GM13976 (cell line): ENCODE results near the gene PLEKHA1.

Experiments
- DNase-seq: peaks from one replicate; pipeline ENCODE4 v3.0.0; 2012; ENCODE audit warnings: low spot score
- in situ Hi-C: fragments of 300-500 bp; cut with MboI; formaldehyde crosslinking; loops from one replicate; pipeline ENCODE4 v1.12.0; 2022; ENCODE audit warnings: low sequenced_read_pairs, mixed read lengths, inconsistent platforms; ENCODE audit not compliant: unreplicated experiment
- TF ChIP-seq, protein P1 (sequence below): IDR thresholded peaks from 2 replicates; pipeline ENCODE4 v1.5.1; 2012; ENCODE audit warnings: borderline replicate concordance, mild to moderate bottlenecking; ENCODE audit not compliant: insufficient read depth; ENCODE audit errors: extremely low read depth, missing control alignments, control extremely low read depth

PLEKHA1 gene

DNA sequence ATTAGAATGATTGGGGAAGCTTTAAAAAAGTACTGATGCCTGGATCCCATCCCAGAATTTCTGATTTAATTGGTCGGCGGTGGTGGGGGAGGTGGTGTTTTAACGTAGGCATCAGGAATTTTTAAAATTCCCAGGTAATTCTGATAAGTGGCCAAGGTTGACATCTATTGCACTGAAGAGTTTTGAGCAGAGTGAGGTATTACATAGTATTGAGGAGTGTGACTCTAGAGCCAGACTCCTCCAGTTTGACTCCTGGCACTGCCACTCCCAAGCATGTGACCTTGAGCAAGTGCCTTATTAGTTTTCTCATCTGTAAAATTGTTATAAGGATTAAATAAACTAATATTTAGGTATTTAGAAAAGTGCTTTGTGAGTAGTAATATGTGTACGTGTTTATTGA lies 6.2 kb downstream of the PLEKHA1 start:
- TF ChIP-seq, protein P1, sequence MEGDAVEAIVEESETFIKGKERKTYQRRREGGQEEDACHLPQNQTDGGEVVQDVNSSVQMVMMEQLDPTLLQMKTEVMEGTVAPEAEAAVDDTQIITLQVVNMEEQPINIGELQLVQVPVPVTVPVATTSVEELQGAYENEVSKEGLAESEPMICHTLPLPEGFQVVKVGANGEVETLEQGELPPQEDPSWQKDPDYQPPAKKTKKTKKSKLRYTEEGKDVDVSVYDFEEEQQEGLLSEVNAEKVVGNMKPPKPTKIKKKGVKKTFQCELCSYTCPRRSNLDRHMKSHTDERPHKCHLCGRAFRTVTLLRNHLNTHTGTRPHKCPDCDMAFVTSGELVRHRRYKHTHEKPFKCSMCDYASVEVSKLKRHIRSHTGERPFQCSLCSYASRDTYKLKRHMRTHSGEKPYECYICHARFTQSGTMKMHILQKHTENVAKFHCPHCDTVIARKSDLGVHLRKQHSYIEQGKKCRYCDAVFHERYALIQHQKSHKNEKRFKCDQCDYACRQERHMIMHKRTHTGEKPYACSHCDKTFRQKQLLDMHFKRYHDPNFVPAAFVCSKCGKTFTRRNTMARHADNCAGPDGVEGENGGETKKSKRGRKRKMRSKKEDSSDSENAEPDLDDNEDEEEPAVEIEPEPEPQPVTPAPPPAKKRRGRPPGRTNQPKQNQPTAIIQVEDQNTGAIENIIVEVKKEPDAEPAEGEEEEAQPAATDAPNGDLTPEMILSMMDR = no peak
- no peak for DNase-seq
- in situ Hi-C loops = no loop called here

DNA sequence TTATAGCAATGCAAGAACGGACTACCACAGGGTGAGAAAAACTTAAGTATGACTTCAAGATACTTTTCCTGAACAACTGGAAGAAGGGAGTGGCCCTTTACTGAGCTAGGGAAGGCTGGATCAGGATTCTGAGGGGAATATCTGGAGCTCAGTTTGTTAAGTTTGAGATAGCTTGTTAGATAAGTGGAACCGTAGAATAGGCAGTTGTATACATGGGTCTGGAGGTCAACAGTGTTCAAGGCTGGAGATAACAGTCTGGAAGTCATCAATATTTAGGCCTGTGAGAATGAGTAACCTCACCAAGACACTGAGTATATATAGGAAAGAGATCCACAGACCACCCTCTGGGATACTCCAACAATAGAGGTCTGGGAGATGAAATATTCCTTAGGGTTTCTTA lies 7.2 kb downstream of the PLEKHA1 start:
- TF ChIP-seq, protein P1 = no peak
- no peak for DNase-seq
- in situ Hi-C loops = no loop called here

DNA sequence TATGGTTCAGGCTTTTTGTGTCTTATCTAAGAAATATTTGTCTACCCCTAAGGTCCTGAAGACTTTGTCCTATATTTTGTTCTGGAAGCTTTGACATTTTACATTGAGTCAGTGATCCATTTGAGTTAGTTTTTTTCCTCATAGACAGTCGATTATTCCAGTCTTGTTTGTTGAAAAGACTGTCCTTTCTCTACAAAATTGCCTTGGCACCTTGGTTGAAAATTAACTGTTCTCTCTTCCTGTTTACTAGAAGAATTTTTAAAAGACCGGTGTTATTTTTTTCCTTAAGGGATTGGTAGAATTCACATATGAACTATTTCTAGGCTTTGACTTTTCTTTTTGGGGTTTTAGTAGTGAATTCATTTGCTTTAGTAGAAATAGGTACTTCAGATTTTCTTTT lies 12.0 kb downstream of the PLEKHA1 start:
- DNase-seq = no peak
- in situ Hi-C loops = no loop called here
- TF ChIP-seq, protein P1 = no peak

DNA sequence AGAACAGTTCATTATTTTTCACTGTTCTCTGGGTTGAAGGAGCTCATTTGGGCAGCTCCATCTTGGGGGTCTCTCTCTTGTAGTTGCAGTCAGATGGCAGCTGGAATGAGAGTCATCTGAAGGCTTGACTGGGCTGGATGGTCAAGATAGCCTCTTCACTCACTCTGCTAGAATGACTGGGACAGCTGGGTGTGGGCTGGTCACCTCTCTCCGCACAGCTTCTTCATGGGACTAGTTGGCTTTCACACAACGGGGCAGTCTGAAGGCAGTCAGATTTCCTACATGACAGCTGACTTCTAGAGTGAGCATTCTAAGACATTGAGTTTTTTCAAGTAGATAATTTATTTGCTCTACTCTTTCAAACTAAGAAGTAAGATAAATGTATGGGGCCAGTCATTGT lies 13.1 kb downstream of the PLEKHA1 start:
- TF ChIP-seq, protein P1 = no peak
- in situ Hi-C loops = no loop called here
- DNase-seq = no peak

DNA sequence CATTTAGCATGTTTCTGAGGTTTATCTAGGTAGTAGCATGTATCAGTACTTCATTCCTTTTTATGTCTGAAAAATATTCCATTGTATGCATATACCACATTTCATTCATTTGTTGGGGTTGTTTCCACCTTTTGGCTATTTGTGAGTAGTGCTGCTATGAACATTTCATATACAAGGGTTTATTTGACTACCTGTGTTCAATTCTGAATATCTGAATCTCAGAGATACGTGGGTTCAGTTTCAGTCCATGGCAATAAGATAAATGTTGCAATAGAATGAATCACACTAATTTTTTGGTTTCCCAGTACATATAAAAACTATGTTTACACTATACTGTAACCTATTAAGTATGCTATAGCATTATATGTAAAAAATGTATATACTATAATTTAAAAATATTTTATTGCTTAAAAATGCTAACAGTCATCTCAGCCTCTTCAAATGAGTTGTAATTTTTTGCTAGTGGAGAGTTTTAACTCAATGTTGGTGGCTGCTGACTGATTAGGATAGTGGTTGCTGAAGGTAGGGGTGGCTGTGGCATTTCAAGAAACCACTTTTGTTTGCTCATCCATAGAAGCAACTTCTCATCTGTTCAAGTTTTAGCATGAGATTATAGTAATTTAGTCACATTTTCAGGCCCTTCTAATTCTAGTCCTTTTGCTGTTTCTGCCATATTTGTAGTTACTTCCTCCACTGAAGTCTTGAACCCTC lies 13.9 kb downstream of the PLEKHA1 start:
- TF ChIP-seq, protein P1 = no peak
- DNase-seq = no peak
- in situ Hi-C loops = no loop called here

DNA sequence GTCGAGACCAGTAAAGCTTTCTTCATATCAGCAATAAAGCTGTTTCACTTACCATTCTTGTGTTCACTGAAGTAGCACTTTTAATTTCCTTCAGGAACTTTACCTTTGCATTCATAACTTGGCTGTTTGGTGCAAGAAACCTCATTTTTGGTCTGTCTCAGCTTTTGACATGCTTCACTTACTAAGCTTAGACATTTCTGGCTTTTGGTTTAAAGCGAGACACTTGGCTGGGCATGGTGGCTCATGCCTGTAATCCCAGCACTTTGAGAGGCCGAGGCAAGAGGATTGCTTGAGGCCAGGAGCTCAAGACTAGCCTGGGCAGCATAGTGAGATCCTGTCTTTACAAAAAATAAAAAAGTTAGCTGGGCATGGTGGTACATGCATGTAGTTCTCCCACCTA lies 15.8 kb downstream of the PLEKHA1 start:
- in situ Hi-C loops = no loop called here
- TF ChIP-seq, protein P1 = no peak
- no peak for DNase-seq
